Measurements from ENCODE around the gene PTPN4. TPM values are rescaled to one million over a fixed set of nuclear protein-coding genes. Genes with fewer than 3 reads are reported as not detected.

Gene PTPN4
- total RNA-seq, 3 donors from 2014 or later = 23.1 to 35.4 (median 30.1) TPM

DNA sequence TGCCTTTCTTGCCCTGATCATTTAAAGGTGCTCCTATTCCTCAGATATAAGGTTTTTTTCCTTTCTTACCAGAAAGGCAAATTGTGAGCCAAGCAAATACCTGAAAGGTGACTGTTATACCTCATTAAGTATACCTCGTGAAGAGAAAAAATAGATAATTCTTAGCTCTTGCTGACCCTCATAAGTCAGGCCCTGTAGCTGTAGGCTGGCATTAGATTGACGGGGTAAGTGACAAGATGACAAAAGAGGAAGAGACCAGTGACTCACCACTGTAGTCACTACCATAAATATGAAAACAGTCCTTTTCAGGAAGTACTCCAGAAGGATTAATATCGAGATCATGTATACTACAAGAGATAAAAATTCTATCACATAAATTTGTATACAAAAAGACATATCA lies 104.6 kb downstream of the PTPN4 start:
- Histone ChIP-seq H3K4me3 (no peak overlapping the region), H3K36me3 (ENCODE audit: low read depth) (no peaks in the 10 kb centered on the region), H3K4me1 (ENCODE audit: low read depth) (no peaks in the 10 kb centered on the region), H3K9me3 (no peaks in the 10 kb centered on the region)
- DNase-seq = no peak
- TF ChIP-seq, protein P1, sequence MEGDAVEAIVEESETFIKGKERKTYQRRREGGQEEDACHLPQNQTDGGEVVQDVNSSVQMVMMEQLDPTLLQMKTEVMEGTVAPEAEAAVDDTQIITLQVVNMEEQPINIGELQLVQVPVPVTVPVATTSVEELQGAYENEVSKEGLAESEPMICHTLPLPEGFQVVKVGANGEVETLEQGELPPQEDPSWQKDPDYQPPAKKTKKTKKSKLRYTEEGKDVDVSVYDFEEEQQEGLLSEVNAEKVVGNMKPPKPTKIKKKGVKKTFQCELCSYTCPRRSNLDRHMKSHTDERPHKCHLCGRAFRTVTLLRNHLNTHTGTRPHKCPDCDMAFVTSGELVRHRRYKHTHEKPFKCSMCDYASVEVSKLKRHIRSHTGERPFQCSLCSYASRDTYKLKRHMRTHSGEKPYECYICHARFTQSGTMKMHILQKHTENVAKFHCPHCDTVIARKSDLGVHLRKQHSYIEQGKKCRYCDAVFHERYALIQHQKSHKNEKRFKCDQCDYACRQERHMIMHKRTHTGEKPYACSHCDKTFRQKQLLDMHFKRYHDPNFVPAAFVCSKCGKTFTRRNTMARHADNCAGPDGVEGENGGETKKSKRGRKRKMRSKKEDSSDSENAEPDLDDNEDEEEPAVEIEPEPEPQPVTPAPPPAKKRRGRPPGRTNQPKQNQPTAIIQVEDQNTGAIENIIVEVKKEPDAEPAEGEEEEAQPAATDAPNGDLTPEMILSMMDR (IDR thresholded peaks at IDR 0.05) = no peak
- ATAC-seq = peak; percentile 48
- intact Hi-C loops (cut with DNase I, micrococcal nuclease) = no loop called here

DNA sequence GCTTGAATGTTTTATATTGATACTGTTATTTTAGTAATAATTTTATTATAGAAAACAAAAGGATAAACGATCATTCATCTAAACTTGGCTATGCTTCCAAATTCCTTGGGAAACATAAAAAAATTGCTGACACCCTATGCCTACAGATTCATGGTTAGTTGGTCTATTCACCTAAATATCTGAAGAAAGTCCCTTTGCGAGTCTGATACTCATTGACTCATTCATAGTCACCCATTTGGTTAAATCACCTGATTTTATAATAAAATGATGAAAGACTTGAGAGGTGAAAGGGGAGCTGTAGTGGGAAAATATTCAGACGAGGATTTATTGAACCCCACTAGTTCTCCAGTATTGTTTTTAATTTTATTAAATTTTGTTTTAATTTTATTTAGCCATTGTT lies 112.0 kb downstream of the PTPN4 start:
- ATAC-seq = no peak
- TF ChIP-seq, protein P1 (IDR thresholded peaks at IDR 0.05) = no peak
- Histone ChIP-seq H3K36me3 (ENCODE audit: low read depth) (no peaks in the 10 kb centered on the region), H3K4me1 (ENCODE audit: low read depth) (no peaks in the 10 kb centered on the region), H3K9me3 (no peaks in the 10 kb centered on the region), H3K4me3 (no peak overlapping the region)
- intact Hi-C loops (cut with DNase I, micrococcal nuclease) = no loop called here
- DNase-seq = no peak

DNA sequence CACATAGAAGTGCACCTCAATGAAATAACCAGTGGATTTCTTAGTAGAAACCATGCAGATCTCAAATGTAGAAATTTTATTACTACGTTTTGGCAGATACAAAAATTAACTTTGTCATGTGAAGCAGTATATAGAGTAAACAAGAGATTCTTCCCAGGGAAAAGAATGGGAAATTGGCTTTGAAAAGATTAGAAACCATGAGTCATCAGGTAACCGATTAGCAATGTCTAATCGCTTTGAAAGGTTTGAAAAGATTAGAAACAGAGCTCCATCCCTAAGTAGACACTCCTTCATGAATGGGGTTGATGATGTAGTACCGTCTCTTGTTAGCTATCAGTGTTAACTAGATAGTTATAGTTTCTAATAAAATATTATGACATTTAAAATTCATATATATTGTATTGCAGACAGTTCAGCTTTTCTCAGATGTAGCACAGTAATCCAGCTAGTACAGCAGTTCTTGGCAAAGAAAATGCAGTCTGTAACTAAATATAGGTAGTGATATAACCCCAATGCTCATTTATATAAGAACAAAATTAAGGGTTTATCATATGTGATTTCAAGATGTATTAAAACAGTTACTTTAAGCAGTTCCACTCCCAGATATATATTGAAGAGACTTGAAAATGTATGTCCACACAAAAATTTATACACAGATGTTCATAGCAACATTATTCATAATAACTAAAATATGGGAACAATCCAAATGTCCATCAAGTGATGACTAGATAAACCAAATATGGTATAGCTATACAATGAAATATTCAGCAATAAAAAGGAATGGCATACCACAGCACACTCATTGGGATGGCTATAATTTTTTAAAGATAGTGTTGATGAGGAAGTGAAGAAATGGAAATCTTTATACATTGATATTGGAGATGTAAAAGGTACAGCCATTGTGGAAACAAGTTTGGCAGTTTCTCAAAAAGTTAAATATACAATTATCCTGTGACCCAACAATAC lies 113.9 kb downstream of the PTPN4 start:
- ATAC-seq = no peak
- DNase-seq = no peak
- no peaks in the 10 kb centered on the region for H3K4me1 ChIP-seq (ENCODE audit: low read depth)
- no peak overlapping the region for H3K4me3 ChIP-seq
- no peaks in the 10 kb centered on the region for H3K36me3 ChIP-seq (ENCODE audit: low read depth)
- intact Hi-C loops (cut with DNase I, micrococcal nuclease) = no loop called here
- TF ChIP-seq, protein P1 (IDR thresholded peaks at IDR 0.05) = no peak
- H3K9me3 ChIP-seq = no peaks in the 10 kb centered on the region

DNA sequence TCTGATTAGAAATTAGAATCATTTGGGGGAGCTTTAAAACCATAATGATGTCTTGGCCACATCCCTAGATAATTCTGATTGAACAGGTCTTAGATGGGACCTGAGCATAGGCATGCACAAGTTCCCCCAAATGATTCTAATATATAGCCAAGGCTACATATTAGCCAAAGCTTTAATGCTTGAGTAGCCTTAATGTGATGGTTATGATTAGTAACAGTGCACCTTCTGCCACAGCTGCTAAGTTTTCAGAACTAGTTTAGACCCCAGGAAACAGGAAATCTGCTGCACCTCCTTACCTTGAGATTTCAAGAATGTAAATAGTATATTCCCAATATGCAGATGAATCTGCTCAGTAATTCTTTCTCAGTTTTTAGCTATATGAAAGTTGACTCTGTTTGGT lies 119.8 kb downstream of the PTPN4 start:
- Histone ChIP-seq H3K9me3 (no peaks in the 10 kb centered on the region), H3K4me3 (no peak overlapping the region), H3K36me3 (ENCODE audit: low read depth) (no peaks in the 10 kb centered on the region), H3K4me1 (ENCODE audit: low read depth) (no peaks in the 10 kb centered on the region)
- no peak for DNase-seq
- intact Hi-C loops (cut with DNase I, micrococcal nuclease) = no loop called here
- TF ChIP-seq, protein P1 (IDR thresholded peaks at IDR 0.05) = no peak
- no peak for ATAC-seq

DNA sequence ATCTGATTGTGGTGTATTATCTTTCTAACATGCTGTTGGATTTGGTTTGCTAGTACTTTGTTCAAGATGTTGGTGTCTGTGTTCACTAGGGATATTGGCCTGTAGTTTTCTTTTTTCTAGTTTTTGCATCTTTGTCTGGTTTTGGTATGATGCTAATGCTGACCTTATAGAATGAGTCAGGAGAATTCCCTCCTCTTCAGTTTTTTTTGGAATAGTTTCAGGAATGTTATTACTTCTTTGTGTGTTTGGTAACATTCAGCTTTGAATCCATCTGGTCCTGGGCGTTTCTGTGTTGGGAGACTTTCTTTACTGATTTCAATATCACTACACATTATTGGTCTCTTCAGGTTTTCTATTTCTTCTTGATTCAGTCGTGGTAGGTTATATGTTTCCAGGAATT lies 129.0 kb downstream of the PTPN4 start:
- TF ChIP-seq, protein P1 (IDR thresholded peaks at IDR 0.05) = no peak
- peaks cover 7% of the 10 kb centered on the region for H3K9me3 ChIP-seq
- H3K36me3 ChIP-seq (ENCODE audit: low read depth) = no peaks in the 10 kb centered on the region
- H3K4me1 ChIP-seq (ENCODE audit: low read depth) = no peaks in the 10 kb centered on the region
- ATAC-seq (no peak), DNase-seq (no peak)
- no peak overlapping the region for H3K4me3 ChIP-seq
- intact Hi-C loops (cut with DNase I, micrococcal nuclease) = no loop called here

All from mucosa of descending colon (tissue), 3 donors.